ENCODE measurements around the gene PRR7.

The PRR7 gene

GRCh38 chr5:177443144-177443983, 3.2 kb upstream of the PRR7 start:
- in situ Hi-C loops (cut with HindIII; ENCODE audit: low sequenced_read_pairs), result no loop called here
- no peak for TF ChIP-seq CTCF (IDR thresholded peaks at IDR 0.05; ENCODE audit: low read depth, low read length)
- H3K4me3 ChIP-seq (ENCODE audit: low read depth, low read length), result no peak overlapping the region

DNA sequence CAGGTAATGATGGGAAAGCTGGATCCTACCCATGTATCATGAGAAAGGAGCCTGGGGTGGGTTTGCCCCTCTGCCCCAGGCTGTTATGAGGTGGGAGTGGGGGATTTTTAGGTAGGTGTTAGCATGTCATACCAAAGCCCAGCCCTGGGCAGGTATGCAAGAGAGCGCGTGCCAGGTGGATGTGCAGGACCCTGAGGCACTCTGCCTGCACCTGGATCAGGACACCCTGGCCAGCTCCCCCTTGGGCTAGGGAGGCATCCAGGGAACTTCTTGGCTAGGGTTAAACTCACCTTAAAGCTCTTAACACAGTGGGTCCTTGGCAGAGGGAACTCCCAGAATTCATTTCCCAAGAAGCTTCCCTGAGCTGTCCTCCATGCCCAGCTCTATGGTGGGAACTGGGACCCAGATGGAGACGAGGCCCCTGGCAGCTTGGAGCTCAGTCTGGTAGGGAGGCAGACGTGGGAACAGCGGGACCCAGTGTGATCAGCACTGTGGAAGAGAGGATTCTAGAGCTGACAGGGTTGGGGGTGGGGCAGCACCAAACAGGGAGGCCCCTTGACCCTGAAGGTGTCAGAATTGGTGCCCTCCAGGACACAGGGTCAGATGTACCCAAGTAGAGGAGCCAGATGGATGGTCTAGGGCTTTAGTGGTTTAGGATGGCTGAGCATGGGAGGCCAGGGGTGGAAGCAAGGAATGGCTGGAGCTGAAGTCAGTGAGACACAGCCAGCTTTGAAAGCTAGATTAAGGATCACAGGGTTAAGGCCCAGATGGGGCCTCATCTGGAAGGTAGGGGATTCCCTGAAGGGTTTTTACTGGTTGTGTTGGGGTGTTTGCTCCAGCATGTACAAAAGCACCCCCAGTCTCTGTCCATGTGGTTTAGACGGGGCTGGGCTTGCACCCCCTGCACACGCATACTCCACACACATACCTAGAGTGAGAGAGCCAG, 2.2 kb upstream of the PRR7 start:
- H3K4me3 ChIP-seq (ENCODE audit: low read depth, low read length), result no peak overlapping the region
- DNase-seq (ENCODE audit: low read depth, low spot score), result no peak
- TF ChIP-seq CTCF (IDR thresholded peaks at IDR 0.05; ENCODE audit: low read depth, low read length), result no peak
- in situ Hi-C loops (cut with HindIII; ENCODE audit: low sequenced_read_pairs), result no loop called here

More at GRCh38 chr5:177443144-177443983, 3.2 kb upstream of the PRR7 start:
- DNase-seq (ENCODE audit: low read depth, low spot score), result no peak

GRCh38 chr5:177445052-177445916, 1.3 kb upstream of the PRR7 start:
- no peak for DNase-seq (ENCODE audit: low read depth, low spot score)
- in situ Hi-C loops (cut with HindIII; ENCODE audit: low sequenced_read_pairs), result no loop called here
- H3K4me3 ChIP-seq (ENCODE audit: low read depth, low read length), result no peak overlapping the region
- TF ChIP-seq CTCF (IDR thresholded peaks at IDR 0.05; ENCODE audit: low read depth, low read length), result no peak

GRCh38 chr5:177445917-177446199, 756 bp upstream of the PRR7 start:
- TF ChIP-seq CTCF (IDR thresholded peaks at IDR 0.05; ENCODE audit: low read depth, low read length), result no peak
- no peak for DNase-seq (ENCODE audit: low read depth, low spot score)

GRCh38 chr5:177447066-177447610, 524 bp downstream of the PRR7 start:
- no peak for TF ChIP-seq CTCF (IDR thresholded peaks at IDR 0.05; ENCODE audit: low read depth, low read length)
- in situ Hi-C loops (cut with HindIII; ENCODE audit: low sequenced_read_pairs), result no loop called here
- no peak for DNase-seq (ENCODE audit: low read depth, low spot score)

More at GRCh38 chr5:177445917-177446199, 756 bp upstream of the PRR7 start:
- H3K4me3 ChIP-seq (ENCODE audit: low read depth, low read length), result peak overlapping the region; percentile 49
- in situ Hi-C loops (cut with HindIII; ENCODE audit: low sequenced_read_pairs), result no loop called here

More at GRCh38 chr5:177447066-177447610, 524 bp downstream of the PRR7 start:
- H3K4me3 ChIP-seq (ENCODE audit: low read depth, low read length), result peak overlapping the region; percentile 49

Data from astrocyte of the spinal cord (primary cell).